Gastroesophageal sphincter (tissue), 4 donors: ENCODE data around the gene HPRT1. TPM values are rescaled to one million over a fixed set of nuclear protein-coding genes. Genes with fewer than 3 reads are reported as not detected.
A peak's percentile ranks its signal among the peaks of the same experiment; 100 is the strongest.
"Not testable (repeated sequence)": the region's sequence is repeated elsewhere in the genome, so short reads cannot be mapped to it uniquely, and the experiment has no call there.

Experiments
- ATAC-seq: fragments of 150-250 bp; one replicate; pipeline ENCODE4 v1.9.1; 2016; ENCODE audit warnings: mild to moderate bottlenecking, moderate library complexity
- H3K27ac ChIP-seq, 4 donors: fragments of 200-600 bp; sonication (generic) in 3 of 4; 1 replicate in 3 of 4; 2 replicates in 1 of 4; pipeline ENCODE4 v1.5.1; 2016 to 2019
- H3K27me3 ChIP-seq: fragments of 200-600 bp; sonication (generic); one replicate; pipeline ENCODE4 v1.5.1; 2019
- H3K36me3 ChIP-seq, 2 donors: fragments of 200-600 bp; sonication (generic); one replicate each; pipeline ENCODE4 v1.5.1; 2019; ENCODE audit warnings: control low read depth in 1 of 2
- H3K4me1 ChIP-seq, 3 donors: fragments of 200-600 bp; sonication (generic); 1 replicate in 2 of 3; 2 replicates in 1 of 3; pipeline ENCODE4 v1.5.1; 2016 to 2019; ENCODE audit warnings: control low read depth in 2 of 3
- H3K4me3 ChIP-seq, 2 donors: fragments of 200-600 bp; sonication (generic); one replicate each; pipeline ENCODE4 v1.5.1; 2019; ENCODE audit warnings: mild to moderate bottlenecking in 1 of 2, moderate library complexity in 1 of 2
- H3K9me3 ChIP-seq, 3 donors: fragments of 200-600 bp; sonication (generic); one replicate each; pipeline ENCODE4 v1.5.1; 2017 to 2019; ENCODE audit warnings: control low read depth in 2 of 3
- EP300 ChIP-seq: sonication (generic); formaldehyde crosslinking; IDR thresholded peaks from one replicate; pipeline ENCODE4 v1.6.1; 2017; ENCODE audit warnings: antibody characterized with exemption, mild to moderate bottlenecking
- POLR2A ChIP-seq, 2 donors: fragments of 450-650 bp; IDR thresholded peaks; one replicate each; pipeline ENCODE4 v1.6.1; 2017; ENCODE audit warnings: antibody characterized with exemption in 2 of 2, mild to moderate bottlenecking in 2 of 2, moderate library complexity in 1 of 2
- POLR2AphosphoS5 ChIP-seq: sonication (generic); formaldehyde crosslinking; IDR thresholded peaks from one replicate; pipeline ENCODE4 v1.6.1; 2017; ENCODE audit warnings: antibody characterized with exemption
- WGBS, 2 donors: methylation state at CpG; one replicate each; pipeline ENCODE4 v1.1.5; 2018; ENCODE audit warnings: low coverage in 1 of 2; 5-methylcytosine and 5-hydroxymethylcytosine counted together
- total RNA-seq, 4 donors: library from RNA; depleted of rRNA; stranded (reverse); fragments of >200 nt; gene quantifications; one replicate each; pipeline ENCODE4 v1.1.0, GENCODE V29; 2016
- TF ChIP-seq, protein P1 (sequence below), 4 experiments: fragments of 200-600 bp in 2 of 4; fragments of 450-650 bp in 2 of 4; sonication (generic) in 1 of 4; IDR thresholded peaks; one replicate each; pipeline ENCODE4 v1.5.1; 2017 to 2019; ENCODE audit warnings: antibody characterized with exemption in 4 of 4, mild to moderate bottlenecking in 2 of 4, moderate library complexity in 2 of 4

Gene HPRT1
- total RNA-seq, 4 donors from 2014 or later = 6.7 to 12.5 (median 7.2) TPM

DNA sequence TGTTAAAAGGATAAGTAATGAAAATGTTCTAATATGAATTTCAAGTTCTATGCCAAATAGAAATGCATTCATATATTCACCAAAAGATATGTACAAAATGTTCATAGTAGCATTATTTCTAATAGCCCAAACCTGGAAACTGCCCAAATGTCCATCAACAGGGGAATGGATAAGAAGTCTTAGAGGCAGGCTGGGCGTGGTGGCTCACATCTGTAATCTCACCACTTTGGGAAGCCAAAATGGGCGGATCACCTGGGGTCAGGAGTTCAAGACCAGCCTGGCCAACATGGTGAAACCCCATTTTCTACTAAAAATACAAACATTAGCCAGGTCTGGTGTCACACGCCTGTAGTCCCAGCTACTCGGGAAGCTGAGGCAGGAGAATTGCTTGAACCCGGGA is 2.3 kb upstream of the HPRT1 start:
- Histone ChIP-seq H3K27me3 (no peaks in the 10 kb centered on the region), H3K27ac (no peak overlapping the region), H3K4me3 (no peak overlapping the region), H3K4me1 (peaks cover 0 to 15% (median 0%) of the 10 kb centered on the region in 3 donors), H3K36me3 (no peaks in the 10 kb centered on the region), H3K9me3 (no peaks in the 10 kb centered on the region)
- TF ChIP-seq POLR2A (IDR thresholded peaks at IDR 0.05) (no peak), EP300 (no peak), POLR2AphosphoS5 (no peak)
- TF ChIP-seq, protein P1, sequence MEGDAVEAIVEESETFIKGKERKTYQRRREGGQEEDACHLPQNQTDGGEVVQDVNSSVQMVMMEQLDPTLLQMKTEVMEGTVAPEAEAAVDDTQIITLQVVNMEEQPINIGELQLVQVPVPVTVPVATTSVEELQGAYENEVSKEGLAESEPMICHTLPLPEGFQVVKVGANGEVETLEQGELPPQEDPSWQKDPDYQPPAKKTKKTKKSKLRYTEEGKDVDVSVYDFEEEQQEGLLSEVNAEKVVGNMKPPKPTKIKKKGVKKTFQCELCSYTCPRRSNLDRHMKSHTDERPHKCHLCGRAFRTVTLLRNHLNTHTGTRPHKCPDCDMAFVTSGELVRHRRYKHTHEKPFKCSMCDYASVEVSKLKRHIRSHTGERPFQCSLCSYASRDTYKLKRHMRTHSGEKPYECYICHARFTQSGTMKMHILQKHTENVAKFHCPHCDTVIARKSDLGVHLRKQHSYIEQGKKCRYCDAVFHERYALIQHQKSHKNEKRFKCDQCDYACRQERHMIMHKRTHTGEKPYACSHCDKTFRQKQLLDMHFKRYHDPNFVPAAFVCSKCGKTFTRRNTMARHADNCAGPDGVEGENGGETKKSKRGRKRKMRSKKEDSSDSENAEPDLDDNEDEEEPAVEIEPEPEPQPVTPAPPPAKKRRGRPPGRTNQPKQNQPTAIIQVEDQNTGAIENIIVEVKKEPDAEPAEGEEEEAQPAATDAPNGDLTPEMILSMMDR (IDR thresholded peaks at IDR 0.05) = no peak
- ATAC-seq = no peak
- 73 to 77% methylated on average over 3 to 4 of the region's 5 CpGs for WGBS, 2 donors

DNA sequence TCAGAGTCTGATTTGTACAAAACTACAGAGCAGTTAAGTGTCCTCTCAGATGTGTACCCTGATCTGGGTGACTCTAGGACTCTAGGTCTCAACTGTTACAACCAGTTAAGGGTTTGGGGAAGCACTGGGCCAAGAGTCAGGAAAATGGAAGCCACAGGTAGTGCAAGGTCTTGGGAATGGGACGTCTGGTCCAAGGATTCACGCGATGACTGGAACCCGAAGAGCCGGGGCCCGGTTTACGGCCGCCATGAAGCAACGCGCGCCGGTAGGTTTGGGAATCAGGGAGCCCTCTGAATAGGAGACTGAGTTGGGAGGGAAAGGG is 321 bp upstream of the HPRT1 start:
- Histone ChIP-seq H3K4me3 (peak overlapping the region; percentile 73 to 90), H3K4me1 (peaks cover 0 to 15% (median 0%) of the 10 kb centered on the region in 3 donors), H3K27me3 (no peaks in the 10 kb centered on the region), H3K9me3 (no peaks in the 10 kb centered on the region), H3K27ac (peak overlapping the region in 3 of 4 donors; percentile 83 to 86 (median 84)), H3K36me3 (no peaks in the 10 kb centered on the region)
- ATAC-seq = peak; percentile 40
- TF ChIP-seq, protein P1 (IDR thresholded peaks at IDR 0.05) = no peak
- TF ChIP-seq POLR2AphosphoS5 (no peak), EP300 (no peak), POLR2A (IDR thresholded peaks at IDR 0.05) (no peak)
- no CpG with 5 or more reads among the region's 12 CpGs for WGBS, 2 donors

DNA sequence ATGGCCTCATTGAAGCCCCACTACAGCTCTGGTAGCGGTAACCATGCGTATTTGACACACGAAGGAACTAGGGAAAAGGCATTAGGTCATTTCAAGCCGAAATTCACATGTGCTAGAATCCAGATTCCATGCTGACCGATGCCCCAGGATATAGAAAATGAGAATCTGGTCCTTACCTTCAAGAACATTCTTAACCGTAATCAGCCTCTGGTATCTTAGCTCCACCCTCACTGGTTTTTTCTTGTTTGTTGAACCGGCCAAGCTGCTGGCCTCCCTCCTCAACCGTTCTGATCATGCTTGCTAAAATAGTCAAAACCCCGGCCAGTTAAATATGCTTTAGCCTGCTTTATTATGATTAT is 876 bp downstream of the HPRT1 start:
- no peaks in the 10 kb centered on the region for H3K9me3 ChIP-seq
- TF ChIP-seq POLR2AphosphoS5 (no peak), POLR2A (IDR thresholded peaks at IDR 0.05) (no peak), EP300 (no peak)
- TF ChIP-seq, protein P1 (IDR thresholded peaks at IDR 0.05) = no peak
- H3K27me3 ChIP-seq = no peaks in the 10 kb centered on the region
- H3K27ac ChIP-seq = peak overlapping the region in 3 of 4 donors; percentile 83 to 86 (median 84)
- 6 to 18% methylated on average over 3 to 4 of the region's 9 CpGs for WGBS, 2 donors
- H3K36me3 ChIP-seq = no peaks in the 10 kb centered on the region
- no peak for ATAC-seq
- peaks cover 0 to 15% (median 0%) of the 10 kb centered on the region in 3 donors for H3K4me1 ChIP-seq
- peak overlapping the region; percentile 73 to 90 for H3K4me3 ChIP-seq

DNA sequence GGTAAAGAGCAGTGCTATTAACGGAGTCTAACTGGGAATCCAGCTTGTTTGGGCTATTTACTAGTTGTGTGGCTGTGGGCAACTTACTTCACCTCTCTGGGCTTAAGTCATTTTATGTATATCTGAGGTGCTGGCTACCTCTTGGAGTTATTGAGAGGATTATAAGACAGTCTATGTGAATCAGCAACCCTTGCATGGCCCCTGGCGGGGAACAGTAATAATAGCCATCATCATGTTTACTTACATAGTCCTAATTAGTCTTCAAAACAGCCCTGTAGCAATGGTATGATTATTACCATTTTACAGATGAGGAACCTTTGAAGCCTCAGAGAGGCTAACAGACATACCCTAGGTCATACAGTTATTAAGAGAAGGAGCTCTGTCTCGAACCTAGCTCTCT is 1.5 kb downstream of the HPRT1 start:
- H3K4me3 ChIP-seq = no peak overlapping the region
- no peaks in the 10 kb centered on the region for H3K27me3 ChIP-seq
- H3K9me3 ChIP-seq = no peaks in the 10 kb centered on the region
- TF ChIP-seq POLR2AphosphoS5 (no peak), EP300 (no peak), POLR2A (IDR thresholded peaks at IDR 0.05) (no peak)
- TF ChIP-seq, protein P1 (IDR thresholded peaks at IDR 0.05) = no peak
- 83 to 100% methylated on average over 3 of the region's 3 CpGs for WGBS, 2 donors
- H3K36me3 ChIP-seq = no peaks in the 10 kb centered on the region
- no peak for ATAC-seq
- H3K4me1 ChIP-seq = peaks cover 0 to 15% (median 0%) of the 10 kb centered on the region in 3 donors
- H3K27ac ChIP-seq = no peak overlapping the region

DNA sequence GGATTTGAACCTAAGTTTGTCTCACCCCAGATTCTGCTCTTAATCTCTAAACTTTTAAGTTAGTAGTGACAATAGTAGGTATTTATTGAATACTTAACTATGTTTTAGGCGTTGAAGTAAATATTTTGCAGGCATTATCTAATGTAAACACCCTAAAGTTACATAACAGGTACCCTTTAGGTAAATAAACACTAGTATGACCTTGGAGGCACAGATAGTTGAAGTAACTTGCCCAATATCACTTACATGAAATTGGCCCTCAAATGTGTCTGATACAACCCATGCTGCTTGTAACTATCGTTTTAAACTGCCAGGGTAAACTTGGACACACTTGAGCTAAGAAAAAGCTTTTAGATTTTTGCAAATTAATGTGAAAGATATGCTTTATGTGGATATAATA is 3.0 kb downstream of the HPRT1 start:
- peaks cover 0 to 15% (median 0%) of the 10 kb centered on the region in 3 donors for H3K4me1 ChIP-seq
- 62 to 66% methylated on average over 2 of the region's 2 CpGs for WGBS, 2 donors
- no peak for TF ChIP-seq POLR2AphosphoS5
- TF ChIP-seq, protein P1 (IDR thresholded peaks at IDR 0.05) = no peak
- no peak for TF ChIP-seq EP300
- TF ChIP-seq POLR2A (IDR thresholded peaks at IDR 0.05) = no peak
- no peak overlapping the region for H3K4me3 ChIP-seq
- no peak for ATAC-seq
- no peak overlapping the region for H3K27ac ChIP-seq
- H3K9me3 ChIP-seq = no peaks in the 10 kb centered on the region
- no peaks in the 10 kb centered on the region for H3K36me3 ChIP-seq
- H3K27me3 ChIP-seq = no peaks in the 10 kb centered on the region

DNA sequence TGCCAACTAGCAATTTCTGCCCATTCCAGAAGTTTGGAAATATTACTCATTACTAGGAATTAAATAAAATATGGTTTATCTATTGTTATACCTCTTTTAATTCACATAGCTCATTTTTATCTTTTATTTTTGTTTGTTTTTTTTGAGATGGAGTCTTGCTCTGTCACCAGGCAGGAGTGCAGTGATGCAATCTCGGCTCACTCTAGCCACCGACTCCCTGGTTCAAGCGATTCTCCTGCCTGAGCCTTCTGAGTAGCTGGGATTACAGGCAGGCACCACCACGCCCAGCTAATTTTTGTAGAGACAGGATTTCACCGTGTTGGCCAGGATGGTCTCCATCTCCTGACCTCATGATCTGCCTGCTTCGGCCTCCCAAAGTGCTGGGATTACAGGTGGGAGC is 4.5 kb downstream of the HPRT1 start:
- 76% methylated on average over 5 of the region's 6 CpGs; no CpG with 5 or more reads in 1 of the 2 donors for WGBS, 2 donors
- H3K27ac ChIP-seq, H3K27me3 ChIP-seq, H3K4me3 ChIP-seq, H3K9me3 ChIP-seq, ATAC-seq, H3K36me3 ChIP-seq: not testable (repeated sequence)
- H3K4me1 ChIP-seq = peaks cover 0 to 12% (median 0%) of the 10 kb centered on the region in 3 donors
